Endothelial cell of umbilical vein (primary cell): Measurements from ENCODE around the gene SYCP1. TPM values are rescaled to one million over a fixed set of nuclear protein-coding genes. Genes with fewer than 3 reads are reported as not detected.
"Not testable (repeated sequence)": the region's sequence is repeated elsewhere in the genome, so short reads cannot be mapped to it uniquely, and the experiment has no call there.

Source experiments
- BruUV-seq: library from RNA; stranded (reverse); fragments of 400-500 nt; replicated peaks from 2 replicates; lab custom pipeline; 2021; lab: Mats Ljungman, UMichigan
- CTCF ChIA-PET: fragments of 300-600, 350-600 bp; sonication (Branson Sonifier 250); formaldehyde crosslinking; loops from one replicate; lab custom pipeline; 2021; ENCODE audit warnings: antibody characterized with exemption, inconsistent platforms; lab: Charles Lee
- POLR2A ChIA-PET: fragments of 300-600, 350-600 bp; sonication (Branson Sonifier 250); formaldehyde crosslinking; loops from one replicate; lab custom pipeline; 2021; ENCODE audit warnings: antibody characterized with exemption, inconsistent platforms; lab: Charles Lee
- DNase-seq: peaks from one replicate; pipeline ENCODE4 v3.0.0-alpha.2; 2011; ENCODE audit warnings: low read depth, low spot score
- FAIRE-seq: peaks from 2 replicates; lab custom pipeline; 2011; peaks lifted over from hg19 to GRCh38; lab: Jason Lieb, UNC
- H2AFZ ChIP-seq: 2 replicates; pipeline ENCODE4 v1.6.0; 2012; ENCODE audit warnings: low read depth, low read length, control low read depth, inconsistent platforms
- H3K27ac ChIP-seq: 2 replicates; pipeline ENCODE4 v1.5.1; 2011; ENCODE audit warnings: low read depth, mild to moderate bottlenecking, control low read depth, low read length, moderate library complexity; ENCODE audit not compliant: insufficient read depth
- H3K27me3 ChIP-seq, 2 experiments: 2 replicates each; pipeline versions ENCODE4 v1.6.0 to v1.6.1; 2011; ENCODE audit warnings: low read length in 2 of 2, mixed read lengths in 1 of 2; ENCODE audit not compliant: control insufficient read depth in 2 of 2, insufficient read depth in 2 of 2
- H3K36me3 ChIP-seq, 2 experiments: 2 replicates in 1 of 2; 3 replicates in 1 of 2; pipeline ENCODE4 v1.5.1; 2011; ENCODE audit warnings: low read length in 2 of 2, mild to moderate bottlenecking in 1 of 2, moderate library complexity in 1 of 2; ENCODE audit not compliant: control insufficient read depth in 2 of 2, insufficient read depth in 2 of 2; ENCODE audit errors: extremely low read depth in 1 of 2
- H3K4me1 ChIP-seq: 3 replicates; pipeline ENCODE4 v1.5.1; 2011; ENCODE audit warnings: mild to moderate bottlenecking, low read length; ENCODE audit not compliant: control insufficient read depth, insufficient read depth; ENCODE audit errors: extremely low read depth
- H3K4me2 ChIP-seq: 2 replicates; pipeline ENCODE4 v1.6.1; 2011; ENCODE audit warnings: low read length, control low read depth, mixed read lengths; ENCODE audit not compliant: insufficient read depth
- H3K4me3 ChIP-seq, 3 experiments: fragments of 200-600 bp in 1 of 3; sonication (generic), shearing (Covaris generic) in 1 of 3; replicated peaks in 1 of 3; 2 replicates each; pipeline ENCODE4 v1.5.1; 2011 to 2016; ENCODE audit warnings: control low read depth in 3 of 3, low read length in 3 of 3, mild to moderate bottlenecking in 2 of 3, inconsistent platforms in 1 of 3, low read depth in 1 of 3, moderate library complexity in 1 of 3; ENCODE audit not compliant: insufficient read depth in 1 of 3
- H3K79me2 ChIP-seq: 2 replicates; pipeline ENCODE4 v1.6.0; 2012; ENCODE audit warnings: low read length, inconsistent platforms; ENCODE audit not compliant: control insufficient read depth, insufficient read depth
- H3K9ac ChIP-seq: replicated peaks from 2 replicates; pipeline ENCODE3; 2011; ENCODE audit warnings: low read length, control low read depth; ENCODE audit not compliant: insufficient read depth; ENCODE audit errors: extremely low read depth
- H3K9me1 ChIP-seq: replicated peaks from 3 replicates; pipeline ENCODE4 v1.6.0; 2011; ENCODE audit warnings: mild to moderate bottlenecking, low read length; ENCODE audit not compliant: control insufficient read depth, insufficient read depth; ENCODE audit errors: extremely low read depth
- H3K9me3 ChIP-seq: replicated peaks from 2 replicates; pipeline ENCODE4 v1.5.1; 2012; ENCODE audit warnings: low read length, inconsistent platforms; ENCODE audit not compliant: control insufficient read depth, insufficient read depth
- H4K20me1 ChIP-seq: replicated peaks from 2 replicates; pipeline ENCODE3; 2011; ENCODE audit warnings: mild to moderate bottlenecking, low read length; ENCODE audit not compliant: control insufficient read depth, insufficient read depth; ENCODE audit errors: extremely low read depth
- EZH2 ChIP-seq: IDR thresholded peaks from 2 replicates; pipeline ENCODE4 v1.6.1; 2012; ENCODE audit warnings: borderline replicate concordance, low read depth, mild to moderate bottlenecking, moderate library complexity, low read length, inconsistent platforms; ENCODE audit not compliant: severe bottlenecking
- FOS ChIP-seq: IDR thresholded peaks from 2 replicates; pipeline ENCODE4 v1.6.1; 2011; ENCODE audit warnings: mild to moderate bottlenecking, low read length, moderate library complexity, borderline replicate concordance; ENCODE audit not compliant: insufficient read depth
- GATA2 ChIP-seq: IDR thresholded peaks from 2 replicates; pipeline ENCODE4 v1.7.0; 2011; ENCODE audit warnings: low read depth, mild to moderate bottlenecking, moderate library complexity, mixed read lengths, low read length; ENCODE audit not compliant: insufficient read length, insufficient read depth
- JUN ChIP-seq: IDR thresholded peaks from 2 replicates; pipeline ENCODE4 v1.6.1; 2011; ENCODE audit warnings: borderline replicate concordance, low read depth; ENCODE audit not compliant: insufficient read length, insufficient read depth
- MYC ChIP-seq: IDR thresholded peaks from one replicate; pipeline ENCODE4 v1.6.1; 2011; ENCODE audit warnings: mild to moderate bottlenecking, low read depth, low read length
- POLR2A ChIP-seq: IDR thresholded peaks from 2 replicates; pipeline ENCODE4 v1.6.1; 2012; ENCODE audit warnings: low read depth, mild to moderate bottlenecking, control low read depth, low read length
- POLR2AphosphoS5 ChIP-seq: IDR thresholded peaks from 2 replicates; pipeline ENCODE4 v1.6.1; 2012; ENCODE audit warnings: low read depth, mild to moderate bottlenecking, control low read depth, low read length, moderate library complexity; ENCODE audit not compliant: insufficient read depth
- dilution Hi-C: fragments of 300-500 bp; cut with MboI; formaldehyde crosslinking; loops from one replicate; pipeline ENCODE4 v1.15.0; 2019; ENCODE audit warnings: low sequenced_read_pairs; ENCODE audit not compliant: extremely low pct_ligation_motif_present
- intact Hi-C: fragments of 100-400 bp; cut with micrococcal nuclease; formaldehyde crosslinking; loops from one replicate; pipeline ENCODE4 v1.10.0; 2022
- polyA plus RNA-seq, 4 experiments: library from polyadenylated mRNA; depleted of rRNA in 3 of 4; stranded (reverse) in 3 of 4; unstranded in 1 of 4; fragments of >200 nt; gene quantifications; 2 replicates each; pipeline versions ENCODE4 v1.2.1 to v1.2.3, GENCODE V29; 2011 to 2012; ENCODE audit warnings: missing spikeins in 1 of 4
- total RNA-seq: library from RNA; stranded (reverse); gene quantifications from 2 replicates; pipeline ENCODE4 v1.2.3, GENCODE V29; 2021
- TF ChIP-seq, protein P1 (sequence below), 2 donors: IDR thresholded peaks; 1 replicate in 1 of 2; 2 replicates in 1 of 2; pipeline ENCODE4 v1.5.1; 2011; ENCODE audit warnings: low read length in 2 of 2, mild to moderate bottlenecking in 2 of 2, moderate library complexity in 2 of 2, control low read depth in 1 of 2, inconsistent platforms in 1 of 2, low read depth in 1 of 2; ENCODE audit not compliant: insufficient read depth in 1 of 2; ENCODE audit errors: extremely low read depth in 1 of 2
- TF ChIP-seq, protein P2 (sequence below): IDR thresholded peaks from 2 replicates; pipeline ENCODE4 v1.6.1; 2011; ENCODE audit not compliant: insufficient read depth, insufficient read length

The SYCP1 gene
- total and polyA plus RNA-seq, 2 donors (not counting 3 experiments of a cell fraction or from before 2014, with no cell fraction given) = not detected

DNA sequence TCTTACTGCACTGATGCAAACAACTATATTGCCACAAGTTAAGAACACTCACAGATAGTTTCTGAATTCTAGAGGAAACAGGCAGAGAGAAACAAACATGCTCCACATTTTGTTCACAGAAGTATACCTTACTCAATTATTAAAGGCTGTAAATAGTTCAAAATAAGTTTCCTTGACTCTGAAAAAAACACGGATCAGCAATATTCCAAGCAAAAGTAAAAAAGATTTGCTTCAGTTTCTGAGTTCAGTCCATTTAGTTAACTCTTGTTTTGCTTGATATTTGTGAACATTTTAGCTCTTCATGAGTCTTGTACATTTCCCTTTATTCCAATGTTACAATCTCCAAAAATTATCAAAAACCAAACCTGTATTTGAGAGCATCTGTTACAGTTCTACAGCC lies 24.6 kb upstream of the SYCP1 start:
- H3K9me1 ChIP-seq = not testable (repeated sequence)

DNA sequence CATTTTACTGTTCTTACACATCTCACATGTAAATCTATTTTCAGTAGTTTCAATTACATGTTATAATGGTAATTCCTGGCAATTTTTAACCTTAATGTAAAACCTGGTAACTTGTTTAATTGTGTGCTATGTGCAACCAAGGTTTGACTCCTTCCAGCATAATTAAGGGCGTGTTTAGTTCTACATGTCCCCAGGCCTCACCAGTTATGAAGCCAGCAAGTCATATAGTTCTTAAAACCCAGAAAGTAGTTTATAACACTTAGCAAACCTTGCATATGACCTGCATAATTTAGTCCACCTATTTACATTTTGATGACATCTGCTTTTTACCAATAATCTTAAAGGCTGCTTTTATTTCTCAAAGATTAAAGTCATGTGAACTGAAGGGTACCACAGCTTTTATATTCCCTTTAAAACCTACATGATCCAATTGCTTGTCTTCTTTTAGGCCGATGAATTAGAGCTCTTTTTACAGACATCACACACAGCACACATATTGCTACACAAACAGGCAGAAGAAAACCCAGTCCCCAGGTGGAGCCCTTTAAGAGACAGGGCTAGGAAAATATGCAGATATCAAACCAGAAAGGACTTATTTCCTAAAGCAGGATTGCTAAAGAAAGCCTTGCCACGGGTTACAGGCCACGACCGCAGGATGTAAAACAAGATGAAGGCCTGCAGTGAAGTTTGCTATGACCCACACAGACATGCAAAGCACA lies 23.2 kb upstream of the SYCP1 start:
- Histone ChIP-seq H3K4me1 (no peaks in the 10 kb centered on the region), H3K27me3 (no peaks in the 10 kb centered on the region), H3K9ac (no peak overlapping the region), H3K4me3 (no peak overlapping the region), H3K27ac (no peak overlapping the region), H3K4me2 (no peak overlapping the region), H3K79me2 (no peaks in the 10 kb centered on the region), H2AFZ (no peak overlapping the region), H3K36me3 (no peaks in the 10 kb centered on the region), H4K20me1 (no peaks in the 10 kb centered on the region), H3K9me1 (no peaks in the 10 kb centered on the region), H3K9me3 (no peaks in the 10 kb centered on the region)
- BruUV-seq = no TSS peak
- CTCF ChIA-PET = no interaction called here
- no peak for FAIRE-seq
- dilution Hi-C loops = no loop called here
- DNase-seq = no peak
- intact Hi-C loops = no loop called here
- no peak for TF ChIP-seq FOS
- no peak for TF ChIP-seq GATA2
- TF ChIP-seq JUN = no peak
- TF ChIP-seq POLR2AphosphoS5 = no peak
- no peak for TF ChIP-seq MYC
- no peak for TF ChIP-seq POLR2A
- no peak for TF ChIP-seq EZH2
- TF ChIP-seq, protein P1, sequence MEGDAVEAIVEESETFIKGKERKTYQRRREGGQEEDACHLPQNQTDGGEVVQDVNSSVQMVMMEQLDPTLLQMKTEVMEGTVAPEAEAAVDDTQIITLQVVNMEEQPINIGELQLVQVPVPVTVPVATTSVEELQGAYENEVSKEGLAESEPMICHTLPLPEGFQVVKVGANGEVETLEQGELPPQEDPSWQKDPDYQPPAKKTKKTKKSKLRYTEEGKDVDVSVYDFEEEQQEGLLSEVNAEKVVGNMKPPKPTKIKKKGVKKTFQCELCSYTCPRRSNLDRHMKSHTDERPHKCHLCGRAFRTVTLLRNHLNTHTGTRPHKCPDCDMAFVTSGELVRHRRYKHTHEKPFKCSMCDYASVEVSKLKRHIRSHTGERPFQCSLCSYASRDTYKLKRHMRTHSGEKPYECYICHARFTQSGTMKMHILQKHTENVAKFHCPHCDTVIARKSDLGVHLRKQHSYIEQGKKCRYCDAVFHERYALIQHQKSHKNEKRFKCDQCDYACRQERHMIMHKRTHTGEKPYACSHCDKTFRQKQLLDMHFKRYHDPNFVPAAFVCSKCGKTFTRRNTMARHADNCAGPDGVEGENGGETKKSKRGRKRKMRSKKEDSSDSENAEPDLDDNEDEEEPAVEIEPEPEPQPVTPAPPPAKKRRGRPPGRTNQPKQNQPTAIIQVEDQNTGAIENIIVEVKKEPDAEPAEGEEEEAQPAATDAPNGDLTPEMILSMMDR (IDR thresholded peaks at IDR 0.05; ENCODE audit: extremely low read depth in 1 of 2, insufficient read depth in 1 of 2, low read depth in 1 of 2, low read length in 2 of 2) = no peak
- TF ChIP-seq, protein P2, sequence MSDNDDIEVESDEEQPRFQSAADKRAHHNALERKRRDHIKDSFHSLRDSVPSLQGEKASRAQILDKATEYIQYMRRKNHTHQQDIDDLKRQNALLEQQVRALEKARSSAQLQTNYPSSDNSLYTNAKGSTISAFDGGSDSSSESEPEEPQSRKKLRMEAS = no peak
- POLR2A ChIA-PET = interaction anchor here (0.5 kb wide), 1 partner anchor 485 kb away, joined by 4 read pairs; no protein-coding TSS in a partner anchor

More for the DNA sequence above, 24.6 kb upstream of the SYCP1 start:
- H3K27ac ChIP-seq, H3K9ac ChIP-seq, H3K27me3 ChIP-seq, POLR2A ChIA-PET, H3K9me3 ChIP-seq, intact Hi-C loops, H3K79me2 ChIP-seq, H3K36me3 ChIP-seq, FAIRE-seq, H2AFZ ChIP-seq, BruUV-seq, H4K20me1 ChIP-seq, H3K4me3 ChIP-seq, DNase-seq, H3K4me1 ChIP-seq, H3K4me2 ChIP-seq, dilution Hi-C loops: not testable (repeated sequence)
- CTCF ChIA-PET = interaction anchor here (0.9 kb wide), 1 partner anchor 13 kb away, joined by 3 read pairs; no protein-coding TSS in a partner anchor
